ENCODE data around the gene ENG.

The ENG gene

DNA sequence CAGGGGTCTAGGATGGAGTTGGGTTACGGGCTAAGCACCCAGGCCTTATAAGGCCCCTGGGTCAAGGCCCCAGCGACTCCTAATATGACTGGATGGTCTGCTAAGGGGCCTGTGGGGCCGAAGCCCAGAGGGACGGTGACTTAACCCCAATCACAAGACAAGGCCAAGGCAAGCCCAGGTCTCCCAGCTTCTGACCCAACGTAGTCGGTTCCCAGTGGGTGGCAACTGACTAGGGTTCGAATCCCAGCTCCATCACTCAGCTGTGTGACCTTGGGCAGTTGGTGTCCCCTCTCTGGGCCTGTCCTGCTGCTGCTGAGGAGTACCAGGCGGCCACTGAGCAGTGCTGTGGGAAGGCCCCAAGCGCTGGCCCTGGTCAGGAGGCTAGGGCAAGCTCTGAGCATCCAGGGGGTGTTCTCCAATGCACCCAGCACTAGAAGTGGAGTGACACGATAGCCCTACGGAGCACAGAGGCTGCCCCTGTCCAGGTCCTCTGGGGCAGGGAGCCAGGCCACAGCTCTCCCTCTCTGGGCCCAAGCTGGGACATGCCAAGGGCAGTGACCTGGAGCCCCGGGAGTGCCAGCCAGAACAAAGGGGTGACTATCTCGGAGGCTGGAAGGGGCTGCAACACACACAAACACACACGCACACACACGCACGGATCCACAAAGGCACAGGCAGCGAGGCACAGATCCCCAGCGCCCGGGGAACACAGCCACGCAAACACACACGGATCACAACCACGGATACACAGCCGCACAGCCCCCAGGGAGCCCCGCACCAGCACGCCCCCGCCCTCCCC is 22.5 kb upstream of the ENG start:
- DNase-seq (ENCODE audit: extremely low read depth, insufficient read length) = no peak
- no peak overlapping the region for H3K4me3 ChIP-seq (replicated peaks; ENCODE audit: low read depth, low read length)
- TF ChIP-seq, protein P1, sequence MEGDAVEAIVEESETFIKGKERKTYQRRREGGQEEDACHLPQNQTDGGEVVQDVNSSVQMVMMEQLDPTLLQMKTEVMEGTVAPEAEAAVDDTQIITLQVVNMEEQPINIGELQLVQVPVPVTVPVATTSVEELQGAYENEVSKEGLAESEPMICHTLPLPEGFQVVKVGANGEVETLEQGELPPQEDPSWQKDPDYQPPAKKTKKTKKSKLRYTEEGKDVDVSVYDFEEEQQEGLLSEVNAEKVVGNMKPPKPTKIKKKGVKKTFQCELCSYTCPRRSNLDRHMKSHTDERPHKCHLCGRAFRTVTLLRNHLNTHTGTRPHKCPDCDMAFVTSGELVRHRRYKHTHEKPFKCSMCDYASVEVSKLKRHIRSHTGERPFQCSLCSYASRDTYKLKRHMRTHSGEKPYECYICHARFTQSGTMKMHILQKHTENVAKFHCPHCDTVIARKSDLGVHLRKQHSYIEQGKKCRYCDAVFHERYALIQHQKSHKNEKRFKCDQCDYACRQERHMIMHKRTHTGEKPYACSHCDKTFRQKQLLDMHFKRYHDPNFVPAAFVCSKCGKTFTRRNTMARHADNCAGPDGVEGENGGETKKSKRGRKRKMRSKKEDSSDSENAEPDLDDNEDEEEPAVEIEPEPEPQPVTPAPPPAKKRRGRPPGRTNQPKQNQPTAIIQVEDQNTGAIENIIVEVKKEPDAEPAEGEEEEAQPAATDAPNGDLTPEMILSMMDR (IDR thresholded peaks at IDR 0.05; ENCODE audit: insufficient read depth, low read length, poor library complexity, severe bottlenecking) = no peak
- no peaks in the 10 kb centered on the region for H3K36me3 ChIP-seq (ENCODE audit: control insufficient read depth, insufficient read depth, low read length)
- no peaks in the 10 kb centered on the region for H3K27me3 ChIP-seq (replicated peaks; ENCODE audit: control insufficient read depth, insufficient read depth, low read length)

DNA sequence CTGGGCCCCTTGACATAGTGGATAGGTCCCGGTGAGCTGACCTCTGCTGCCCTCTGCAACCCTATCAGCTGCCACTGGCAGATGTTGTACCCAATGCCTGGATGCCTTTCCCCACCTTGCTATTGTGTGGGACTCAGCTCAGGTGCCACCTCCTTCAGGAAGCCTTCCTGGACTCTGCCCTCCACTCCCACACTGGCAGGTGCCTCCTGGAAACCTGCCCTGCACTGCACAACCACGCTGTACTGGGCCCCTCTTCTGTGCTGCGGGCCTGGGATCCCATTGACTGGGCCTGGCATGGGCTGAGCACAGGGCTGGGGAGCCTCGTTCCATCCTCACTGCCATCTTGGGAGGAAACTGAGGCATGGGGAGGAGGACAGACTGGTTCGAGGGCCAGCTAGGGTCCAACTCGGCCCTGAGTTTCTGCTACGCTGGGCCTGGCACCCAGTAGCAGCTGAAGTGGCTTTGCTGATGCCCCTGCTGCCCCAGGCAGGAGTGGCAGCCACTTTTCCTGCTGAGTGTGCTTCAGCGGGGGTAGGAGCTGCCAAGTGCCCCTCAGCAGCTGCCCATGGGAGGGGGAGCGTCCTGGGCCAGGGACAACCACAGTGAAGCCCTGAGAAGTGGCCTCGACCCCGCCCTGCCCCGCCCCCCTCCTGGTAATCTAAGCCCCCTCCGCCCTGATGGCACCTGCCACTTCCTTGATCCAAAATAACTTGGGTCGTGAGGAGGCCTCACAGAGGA is 21.7 kb upstream of the ENG start:
- no peaks in the 10 kb centered on the region for H3K36me3 ChIP-seq (ENCODE audit: control insufficient read depth, insufficient read depth, low read length)
- TF ChIP-seq, protein P1 (IDR thresholded peaks at IDR 0.05; ENCODE audit: insufficient read depth, low read length, poor library complexity, severe bottlenecking) = no peak
- no peaks in the 10 kb centered on the region for H3K27me3 ChIP-seq (replicated peaks; ENCODE audit: control insufficient read depth, insufficient read depth, low read length)
- DNase-seq (ENCODE audit: extremely low read depth, insufficient read length) = no peak
- H3K4me3 ChIP-seq (replicated peaks; ENCODE audit: low read depth, low read length) = no peak overlapping the region

DNA sequence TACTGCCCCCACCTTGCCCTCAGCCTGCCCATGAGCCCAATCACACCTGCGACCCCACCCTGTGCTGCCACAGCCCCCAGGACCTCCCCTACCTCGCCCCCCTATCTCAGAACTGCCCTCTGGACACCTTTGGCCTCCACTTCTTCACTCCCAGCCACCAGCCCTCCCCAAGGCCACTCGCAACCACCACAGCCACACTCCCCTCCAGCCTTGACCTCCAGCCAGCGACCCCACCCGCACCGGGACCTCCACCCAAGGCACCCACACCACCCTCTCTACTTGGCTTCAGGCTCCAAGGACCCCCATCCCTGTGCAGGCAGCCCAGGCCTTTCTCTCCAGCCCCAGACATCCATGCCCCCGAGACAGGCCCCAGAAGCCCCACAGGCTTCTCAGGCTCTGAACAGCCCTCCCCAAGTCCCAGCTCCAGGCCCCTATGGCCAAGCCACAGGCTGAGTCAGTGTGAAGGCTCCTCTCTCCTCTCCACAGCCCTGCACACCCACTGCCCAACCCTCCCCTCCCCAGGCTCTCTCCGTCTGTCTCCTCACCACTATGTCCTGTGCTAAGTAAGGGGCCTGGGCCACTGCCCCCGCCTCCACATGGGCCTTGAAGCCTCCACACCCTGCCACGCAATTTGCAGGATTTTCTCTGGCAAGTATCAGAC is 21.0 kb upstream of the ENG start:
- Histone ChIP-seq H3K4me3 (replicated peaks; ENCODE audit: low read depth, low read length) (no peak overlapping the region), H3K36me3 (ENCODE audit: control insufficient read depth, insufficient read depth, low read length) (no peaks in the 10 kb centered on the region)
- no peak for DNase-seq (ENCODE audit: extremely low read depth, insufficient read length)

DNA sequence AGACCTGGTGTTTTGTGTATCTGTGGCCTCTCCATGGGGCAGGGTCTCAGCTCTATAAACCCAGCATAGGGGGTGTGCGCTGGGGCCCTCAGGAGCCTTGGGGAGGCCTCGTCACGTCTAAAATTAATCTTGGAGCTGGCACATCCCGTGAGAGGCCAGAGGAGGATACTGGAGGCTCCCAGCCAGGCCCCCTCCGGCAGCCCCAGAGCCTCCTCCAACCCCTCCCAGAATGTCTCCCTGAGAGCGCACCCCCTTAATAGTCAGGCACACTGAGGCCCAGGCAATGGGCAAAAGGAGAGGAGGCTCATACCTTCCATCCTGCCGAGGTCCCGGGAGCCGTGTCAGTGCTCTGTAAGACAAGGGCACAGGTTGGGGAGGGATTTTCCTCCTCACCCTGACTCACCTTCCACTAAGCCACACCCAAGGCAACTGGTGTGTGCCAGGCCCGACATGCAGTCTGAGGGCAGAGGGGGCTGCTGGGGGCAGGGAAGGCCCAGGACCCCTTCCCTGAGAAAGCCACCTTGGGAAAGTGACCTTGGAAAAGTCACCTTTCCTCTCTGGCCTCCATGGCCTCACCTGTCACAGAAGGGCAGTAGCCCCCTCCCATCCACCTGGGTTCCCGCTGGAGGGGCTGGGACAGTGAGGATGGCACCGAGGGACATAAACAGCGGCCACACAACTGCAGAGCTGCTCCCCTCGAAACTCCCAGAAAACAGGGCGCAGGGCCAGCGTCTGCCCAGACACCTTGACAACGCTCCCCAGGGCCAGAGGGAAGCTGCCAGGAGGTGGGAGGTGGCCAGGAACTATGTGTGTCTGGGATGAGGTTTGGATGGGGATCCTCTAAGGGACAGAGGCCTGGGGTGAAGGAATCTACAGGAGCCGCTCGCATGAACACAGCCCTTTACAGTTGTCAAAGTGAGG is 20.1 kb upstream of the ENG start:
- TF ChIP-seq, protein P1 (IDR thresholded peaks at IDR 0.05; ENCODE audit: insufficient read depth, low read length, poor library complexity, severe bottlenecking) = no peak
- H3K27me3 ChIP-seq (replicated peaks; ENCODE audit: control insufficient read depth, insufficient read depth, low read length) = no peaks in the 10 kb centered on the region
- H3K4me3 ChIP-seq (replicated peaks; ENCODE audit: low read depth, low read length) = no peak overlapping the region
- H3K36me3 ChIP-seq (ENCODE audit: control insufficient read depth, insufficient read depth, low read length) = no peaks in the 10 kb centered on the region
- DNase-seq (ENCODE audit: extremely low read depth, insufficient read length) = no peak

More for the DNA sequence above, 21.0 kb upstream of the ENG start:
- TF ChIP-seq, protein P1 (IDR thresholded peaks at IDR 0.05; ENCODE audit: insufficient read depth, low read length, poor library complexity, severe bottlenecking) = no peak
- H3K27me3 ChIP-seq (replicated peaks; ENCODE audit: control insufficient read depth, insufficient read depth, low read length) = no peaks in the 10 kb centered on the region

DNA sequence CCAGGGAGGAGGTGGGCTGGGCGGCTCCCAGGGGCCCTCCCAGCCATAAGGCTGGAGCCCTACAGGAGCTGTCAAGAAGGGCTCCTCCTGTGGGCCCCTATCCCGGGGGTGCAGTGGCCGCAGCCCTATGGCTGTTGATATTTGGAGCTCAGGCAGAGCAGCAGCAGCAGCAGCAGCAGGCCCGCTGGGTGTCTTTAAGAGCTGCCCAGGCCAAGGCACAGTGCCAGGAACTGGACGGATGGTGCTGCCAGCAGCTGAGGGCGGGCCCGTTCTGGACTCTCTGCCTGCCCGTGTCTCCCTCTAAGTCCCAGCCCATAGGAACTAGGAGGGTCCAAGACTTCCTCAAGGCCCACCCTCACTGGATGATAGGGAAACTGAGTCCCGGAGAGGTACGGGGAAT is 19.4 kb upstream of the ENG start:
- no peak for DNase-seq (ENCODE audit: extremely low read depth, insufficient read length)
- H3K4me3 ChIP-seq (replicated peaks; ENCODE audit: low read depth, low read length) = no peak overlapping the region
- no peaks in the 10 kb centered on the region for H3K36me3 ChIP-seq (ENCODE audit: control insufficient read depth, insufficient read depth, low read length)
- H3K27me3 ChIP-seq (replicated peaks; ENCODE audit: control insufficient read depth, insufficient read depth, low read length) = no peaks in the 10 kb centered on the region
- TF ChIP-seq, protein P1 (IDR thresholded peaks at IDR 0.05; ENCODE audit: insufficient read depth, low read length, poor library complexity, severe bottlenecking) = no peak

Measured in GM06990 (cell line).